NCI-H128 (cell line): ENCODE results near the gene TMEM59L.

ENCODE experiments used
- DNase-seq: peaks from one replicate; lab custom pipeline; 2025; ENCODE audit not compliant: unreplicated experiment; lab: John Stamatoyannopoulos, UW

TMEM59L gene

GRCh38 chr19:18636183-18636968 is 23.7 kb downstream of the TMEM59L start:
- DNase-seq = peak; percentile 85

DNA sequence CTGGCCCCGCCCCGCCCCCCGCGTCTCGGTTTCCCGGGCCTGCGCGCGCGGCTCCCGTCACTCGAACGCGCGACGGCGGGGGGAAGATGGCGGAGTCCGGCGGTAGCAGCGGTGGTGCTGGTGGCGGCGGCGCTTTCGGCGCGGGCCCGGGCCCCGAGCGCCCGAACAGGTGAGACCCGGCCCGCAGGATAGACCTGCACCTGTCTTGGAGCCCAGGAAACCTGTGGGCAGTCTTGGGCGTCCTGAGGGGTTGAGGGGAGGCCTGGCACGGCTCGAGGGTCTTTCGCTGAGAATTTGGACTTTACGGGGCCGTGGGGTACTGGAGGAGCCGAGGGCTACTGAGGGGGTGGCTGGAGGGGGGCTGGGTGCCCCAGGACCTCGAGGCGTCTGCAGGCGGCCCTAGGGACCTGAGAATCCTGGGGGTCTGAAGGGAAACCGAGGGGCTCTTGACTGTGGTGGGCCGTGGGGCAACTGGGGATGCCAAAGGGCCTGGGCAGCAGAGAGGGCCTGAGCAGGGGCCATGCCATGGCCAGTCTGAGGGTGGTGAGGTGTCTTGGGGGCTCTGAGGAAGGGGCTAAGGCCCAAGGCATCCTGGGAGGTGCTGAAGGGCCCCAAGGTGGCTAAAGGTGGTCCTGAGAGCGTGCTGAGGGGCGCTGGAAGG is 24.4 kb downstream of the TMEM59L start, which contains the start of gene KLHL26:
KLHL26 (plus strand) TSS at position 60 of the 661 bp plus-strand sequence; CDS start at position 87, 27 bp downstream.
- DNase-seq = no peak

GRCh38 chr19:18637673-18638630 is 25.3 kb downstream of the TMEM59L start:
- DNase-seq = no peak

DNA sequence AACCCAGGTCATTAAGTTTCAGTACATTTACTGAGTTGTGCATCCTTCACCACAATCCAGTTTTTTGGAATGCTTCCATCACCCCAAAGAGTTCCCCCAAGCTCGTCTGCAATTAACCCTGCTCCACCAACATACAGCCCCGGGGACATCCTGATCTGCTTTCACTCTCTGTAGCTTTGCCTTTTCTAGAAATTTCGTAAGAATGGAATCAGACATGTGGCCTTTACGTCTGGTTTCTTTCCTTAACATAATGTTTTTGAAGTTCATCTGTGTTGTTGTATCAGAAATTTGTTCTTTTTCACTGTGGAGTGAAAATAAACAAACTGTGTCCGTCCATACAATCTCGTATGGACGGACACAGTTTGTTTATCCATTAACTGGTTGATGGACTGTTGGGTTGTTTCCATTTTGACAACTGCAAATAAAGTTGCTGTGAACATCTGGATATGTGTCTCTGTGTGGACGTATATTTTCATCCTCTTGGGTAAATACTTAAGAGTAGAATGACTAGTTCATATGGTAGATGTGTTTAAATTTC is 27.1 kb downstream of the TMEM59L start:
- no peak for DNase-seq

GRCh38 chr19:18644196-18645034 is 31.7 kb downstream of the TMEM59L start:
- no peak for DNase-seq

DNA sequence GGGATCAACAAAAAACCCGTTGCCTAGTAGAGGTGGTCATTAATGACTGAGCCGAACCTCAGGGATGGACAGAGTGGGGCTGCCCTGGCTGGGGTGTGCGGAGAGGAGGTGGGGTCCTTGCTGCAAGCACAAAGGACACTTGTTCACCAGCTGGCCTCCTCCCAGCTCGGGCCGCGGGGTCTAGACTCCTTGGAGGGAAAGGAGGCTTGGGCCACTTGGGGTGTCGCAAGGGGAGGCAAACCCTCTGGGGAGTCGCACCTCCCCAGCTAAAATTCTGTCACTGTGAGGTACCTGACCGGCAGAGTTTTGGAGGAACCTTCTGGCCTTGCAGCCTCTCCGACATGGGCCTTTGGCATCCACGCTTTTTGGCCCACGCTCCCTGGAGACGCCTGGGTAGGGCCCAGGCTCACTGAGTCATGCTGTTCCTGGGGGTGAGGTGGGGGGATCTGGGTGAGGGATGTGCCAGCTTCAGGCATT is 32.4 kb downstream of the TMEM59L start:
- DNase-seq = no peak

DNA sequence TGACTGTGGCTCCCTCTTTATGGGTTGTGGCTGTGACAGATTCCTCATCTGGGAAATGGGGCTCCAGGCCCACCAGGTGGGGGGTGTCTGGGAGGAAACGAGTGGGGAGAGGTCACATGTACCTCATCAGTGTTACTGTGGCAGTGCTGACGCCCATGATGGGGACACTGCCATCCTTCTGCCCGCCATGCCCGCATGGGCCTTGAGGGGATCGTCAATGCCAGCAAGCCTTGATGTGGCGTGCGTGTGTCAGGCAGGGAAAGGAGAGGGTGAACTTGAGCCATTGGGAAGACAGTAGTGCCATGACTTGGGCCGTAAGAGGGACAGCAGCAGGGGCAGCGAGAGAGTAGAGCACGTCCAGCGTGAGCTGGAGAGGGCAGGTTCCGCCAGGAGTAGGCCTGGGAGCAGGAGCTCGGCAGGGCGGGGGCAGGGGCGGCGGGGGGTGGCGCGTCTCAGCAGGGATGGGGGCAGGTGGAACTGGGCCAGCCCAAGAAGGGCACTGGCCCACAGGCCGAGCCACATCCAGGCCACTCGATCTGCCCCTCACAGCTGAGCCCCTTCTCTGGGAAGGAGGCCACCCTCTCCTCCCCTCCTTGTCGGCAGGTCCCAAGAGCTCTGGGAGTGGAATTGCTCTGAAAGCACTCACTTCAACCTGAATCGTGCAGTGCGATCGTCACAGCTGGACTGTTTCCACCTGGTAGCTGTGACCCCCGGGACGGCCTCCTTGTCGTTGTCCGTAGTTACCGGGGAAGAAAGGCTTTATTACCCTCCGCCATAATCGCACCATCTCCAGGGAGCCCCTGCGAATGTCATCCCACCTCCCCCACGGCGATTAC is 34.1 kb downstream of the TMEM59L start:
- no peak for DNase-seq

DNA sequence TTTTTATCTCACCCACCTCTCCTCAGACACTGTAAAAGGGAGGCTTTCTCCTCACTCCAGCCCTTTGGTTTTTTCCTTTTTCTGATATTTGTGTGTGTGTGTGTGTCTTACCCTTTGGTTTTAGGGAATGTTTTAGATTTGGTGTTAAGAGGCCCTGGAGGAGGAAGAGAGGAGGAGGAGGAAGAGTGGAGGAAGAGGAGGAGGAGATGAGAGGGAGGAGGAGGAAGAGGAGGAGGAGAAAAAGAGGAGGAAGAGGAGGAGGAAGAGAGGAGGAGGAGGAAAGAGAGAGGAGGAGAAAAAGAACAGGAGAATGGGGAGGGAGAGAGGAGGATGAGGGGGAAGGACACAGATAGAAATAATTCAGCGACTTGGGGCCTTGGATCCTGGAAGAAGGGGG is 34.7 kb downstream of the TMEM59L start:
- DNase-seq = no peak

GRCh38 chr19:18647807-18648206 is 35.1 kb downstream of the TMEM59L start:
- DNase-seq = no peak

DNA sequence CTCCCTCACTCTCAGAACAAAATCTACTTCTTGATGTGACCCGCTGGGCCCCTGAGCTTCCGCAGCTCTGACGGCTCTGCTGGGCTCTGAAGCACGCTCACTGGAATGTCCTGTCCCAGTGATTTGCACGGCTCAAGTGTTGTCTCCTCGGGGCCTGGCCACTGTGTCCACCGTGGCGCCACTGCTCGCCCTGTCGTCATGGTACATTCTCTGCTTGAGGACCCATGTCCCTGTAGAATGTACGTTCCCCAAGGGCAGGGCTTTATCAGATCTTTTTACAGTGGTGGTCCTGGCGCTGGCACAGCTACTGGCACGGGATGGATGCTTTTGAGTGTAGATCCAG is 36.3 kb downstream of the TMEM59L start:
- no peak for DNase-seq

DNA sequence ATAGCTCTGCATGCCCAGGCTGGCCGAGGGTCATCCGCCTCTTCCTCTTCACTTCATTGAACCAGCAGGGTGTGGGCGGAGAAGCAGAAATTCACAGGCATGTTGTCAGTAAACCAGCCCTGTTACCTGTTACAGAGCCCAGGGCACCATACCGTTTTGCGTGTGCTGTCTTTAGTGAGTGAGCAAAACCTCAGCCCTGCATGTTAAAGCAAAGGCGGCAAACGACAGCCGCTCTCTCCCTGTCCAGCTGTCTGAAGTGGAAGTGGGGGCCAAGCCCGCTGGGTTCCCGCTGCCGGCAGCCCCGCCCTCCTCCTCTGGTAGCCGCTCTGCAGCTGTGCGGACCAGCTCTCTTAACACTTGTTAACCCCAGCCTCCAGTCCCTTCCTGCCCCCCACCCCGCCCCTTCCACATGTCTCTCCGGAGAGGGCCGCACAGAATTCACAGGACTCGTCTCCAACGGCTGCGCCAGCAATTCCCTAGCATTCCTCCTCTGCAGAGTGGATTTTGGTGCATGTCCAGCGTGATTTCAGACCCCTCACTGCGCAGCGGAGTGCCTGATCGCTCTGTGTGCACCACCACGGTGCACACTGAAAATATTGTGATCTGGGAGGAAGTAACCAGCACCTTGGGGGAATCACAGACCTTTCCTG is 36.8 kb downstream of the TMEM59L start:
- DNase-seq = no peak

- no peak for DNase-seq
Measured at GRCh38 chr19:18650021-18650390, 37.3 kb downstream of the TMEM59L start.

DNA sequence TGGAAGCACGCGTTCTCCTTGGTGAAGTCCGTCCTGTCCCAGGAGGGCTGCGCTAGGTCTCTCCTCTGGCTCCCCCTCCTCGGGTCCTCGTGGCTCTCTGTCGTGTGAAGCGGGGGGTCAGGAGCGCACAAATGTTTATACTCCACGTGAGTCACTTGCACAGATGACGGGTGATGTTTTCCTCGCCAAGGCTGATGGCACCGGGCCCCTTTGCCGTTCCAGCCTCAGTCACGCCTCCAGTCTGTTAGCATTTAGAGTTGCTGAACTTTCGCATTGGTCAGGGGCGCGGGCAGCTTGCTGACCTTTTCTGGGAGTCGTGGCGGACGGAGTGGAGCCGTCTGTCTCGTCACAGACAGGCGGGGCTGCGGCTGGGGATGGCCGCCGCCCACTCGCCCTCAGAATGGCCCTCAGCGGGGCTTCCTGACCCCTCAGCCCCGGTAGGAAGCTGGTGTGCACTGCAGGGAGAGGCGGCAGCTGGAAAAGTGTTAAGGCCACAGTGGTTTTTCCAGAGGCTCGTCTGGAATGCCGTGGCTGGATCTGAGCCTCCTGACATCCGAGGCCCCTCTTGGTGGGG is 37.9 kb downstream of the TMEM59L start:
- no peak for DNase-seq

DNA sequence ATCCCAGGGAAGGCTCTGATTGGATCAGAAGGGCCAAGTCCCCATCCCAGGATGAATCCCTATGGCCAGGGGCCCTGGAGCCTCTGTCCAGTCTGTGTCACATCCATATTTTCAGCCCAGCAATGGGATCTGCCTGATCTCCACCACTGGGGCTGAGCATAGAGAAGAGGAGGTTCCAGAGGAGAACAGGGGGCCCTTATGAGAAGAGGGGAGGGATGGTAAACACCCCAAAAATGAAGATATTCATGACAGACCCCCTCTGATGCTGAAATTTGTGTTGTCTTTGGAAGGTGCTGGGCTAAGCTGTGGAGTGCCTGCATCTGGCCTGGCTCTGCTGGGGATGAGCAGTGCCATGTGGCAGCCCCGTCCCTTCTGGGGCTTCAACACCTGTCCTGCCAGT is 38.6 kb downstream of the TMEM59L start:
- DNase-seq = no peak

DNA sequence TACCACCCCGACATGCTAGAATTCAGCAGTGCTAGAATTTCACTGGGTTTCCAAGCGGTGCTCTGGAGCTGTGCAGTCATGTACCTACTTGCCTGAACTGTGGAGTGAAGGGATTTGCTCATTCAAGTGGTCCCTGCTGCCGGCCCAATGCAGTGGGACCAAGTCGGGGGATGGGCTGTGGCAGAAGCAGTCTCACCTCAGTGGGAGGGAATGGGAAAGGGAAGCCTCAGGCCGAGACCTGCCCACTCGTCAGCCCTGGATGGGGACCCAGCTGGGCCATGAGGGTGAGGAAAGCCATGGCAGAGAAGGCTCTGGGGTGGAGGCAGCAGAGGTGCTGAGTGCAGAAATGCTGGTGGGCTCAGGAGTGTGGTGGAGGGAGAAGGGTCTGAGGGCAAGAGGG is 39.1 kb downstream of the TMEM59L start:
- no peak for DNase-seq

- DNase-seq = no peak
Measured at GRCh38 chr19:18653853-18654252, 41.2 kb downstream of the TMEM59L start.

DNA sequence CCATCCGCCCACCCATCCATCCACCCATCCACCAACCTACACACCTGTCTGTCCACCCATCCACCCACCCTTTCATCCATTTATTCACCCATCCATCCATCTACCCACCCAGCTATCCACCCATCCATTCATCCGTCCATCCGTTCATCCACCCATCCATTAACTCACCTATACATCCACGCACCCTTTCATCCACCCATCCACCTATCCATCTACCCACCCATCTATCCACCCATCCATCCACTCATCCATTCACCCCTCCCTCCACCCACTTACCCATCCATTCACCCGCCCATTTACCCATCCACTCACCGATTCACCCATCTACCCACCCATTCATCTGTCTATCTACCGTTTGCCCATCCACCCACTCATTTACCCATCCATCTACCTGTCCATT is 41.8 kb downstream of the TMEM59L start:
- DNase-seq = no peak

- DNase-seq = no peak
Measured at GRCh38 chr19:18655173-18655844, 42.6 kb downstream of the TMEM59L start.
